OCI-LY1 (cell line): Measurements from ENCODE around the gene FBXO45.

ENCODE experiments used
- H2AFZ ChIP-seq: fragments of 200-600 bp; sonication (generic), shearing (Covaris generic); 2 replicates; pipeline ENCODE4 v1.6.0; 2014; ENCODE audit warnings: antibody characterized with exemption, mild to moderate bottlenecking, low read length
- H3F3A ChIP-seq: fragments of 200-600 bp; sonication (generic), shearing (Covaris generic); 2 replicates; pipeline ENCODE4 v1.6.0; 2014; ENCODE audit warnings: mild to moderate bottlenecking, antibody characterized with exemption, low read length, moderate library complexity; ENCODE audit not compliant: insufficient read depth
- H3K27ac ChIP-seq: fragments of 200-600 bp; sonication (generic); 2 replicates; pipeline ENCODE4 v1.5.1; 2014; ENCODE audit warnings: low read length, mixed run types, mild to moderate bottlenecking, low read depth; ENCODE audit not compliant: poor library complexity, severe bottlenecking
- H3K27me3 ChIP-seq: fragments of 200-600 bp; sonication (generic); 2 replicates; pipeline ENCODE4 v1.6.0; 2014; ENCODE audit warnings: antibody characterized with exemption, mild to moderate bottlenecking, low read length, moderate library complexity; ENCODE audit not compliant: insufficient read depth
- H3K36me3 ChIP-seq: fragments of 200-600 bp; sonication (generic); 2 replicates; pipeline ENCODE4 v1.6.1; 2014; ENCODE audit warnings: mild to moderate bottlenecking, antibody characterized with exemption, low read length, moderate library complexity, mixed read lengths; ENCODE audit not compliant: insufficient read depth
- H3K4me1 ChIP-seq: fragments of 200-600 bp; sonication (generic); 2 replicates; pipeline ENCODE4 v1.5.1; 2014; ENCODE audit warnings: mild to moderate bottlenecking, low read length, moderate library complexity; ENCODE audit not compliant: insufficient read depth, severe bottlenecking
- H3K4me2 ChIP-seq: fragments of 200-600 bp; sonication (generic), shearing (Covaris generic); 2 replicates; pipeline ENCODE4 v1.6.1; 2014; ENCODE audit warnings: low read length
- H3K4me3 ChIP-seq: fragments of 200-600 bp; sonication (generic); 2 replicates; pipeline ENCODE4 v1.5.1; 2014; ENCODE audit warnings: low read length, low read depth, mild to moderate bottlenecking, mixed read lengths; ENCODE audit not compliant: poor library complexity, severe bottlenecking
- H3K79me2 ChIP-seq: fragments of 200-600 bp; shearing (Covaris generic); 2 replicates; pipeline ENCODE4 v1.6.1; 2016; ENCODE audit warnings: mixed run types, low read length, mixed read lengths; ENCODE audit not compliant: insufficient read depth
- H3K9ac ChIP-seq: fragments of 200-600 bp; sonication (generic), shearing (Covaris generic); 2 replicates; pipeline ENCODE4 v1.6.1; 2014; ENCODE audit warnings: mild to moderate bottlenecking, low read length, mixed read lengths
- H3K9me2 ChIP-seq: fragments of 200-600 bp; sonication (generic), shearing (Covaris generic); 2 replicates; pipeline ENCODE4 v1.6.1; 2014; ENCODE audit warnings: low read depth, mild to moderate bottlenecking, low read length, mixed read lengths
- H3K9me3 ChIP-seq: fragments of 200-600 bp; shearing (Covaris generic); 2 replicates; pipeline ENCODE4 v1.6.1; 2014; ENCODE audit warnings: low read length, mixed read lengths
- H4K20me1 ChIP-seq: fragments of 200-600 bp; sonication (generic), shearing (Covaris generic); 2 replicates; pipeline ENCODE4 v1.6.0; 2016; ENCODE audit warnings: mild to moderate bottlenecking, low read length; ENCODE audit not compliant: insufficient read depth
- CTCF ChIP-seq: fragments of 200-600 bp; sonication (generic), shearing (Covaris generic); IDR thresholded peaks from 2 replicates; pipeline ENCODE4 v1.5.1; 2017; ENCODE audit warnings: mild to moderate bottlenecking, antibody characterized with exemption, low read length, moderate library complexity, mixed read lengths
- EZH2 ChIP-seq: fragments of 200-600 bp; sonication (generic), shearing (Covaris generic); IDR thresholded peaks from 2 replicates; pipeline ENCODE4 v1.8.0; 2017; ENCODE audit warnings: borderline replicate concordance, mixed run types, mild to moderate bottlenecking, antibody characterized with exemption, low read length, moderate library complexity, mixed read lengths

The FBXO45 gene

GRCh38 chr3:196553551-196553950 lies 14.9 kb upstream of the FBXO45 start:
- Histone ChIP-seq H3K79me2 (no peaks in the 10 kb centered on the region), H3K4me1 (peaks cover 12% of the 10 kb centered on the region), H3K9me3 (peaks cover 9% of the 10 kb centered on the region; the same call in 1 of the 2 replicates), H3K9ac (no peak overlapping the region), H3K27me3 (no peaks in the 10 kb centered on the region), H2AFZ (no peak overlapping the region), H3K4me3 (no peak overlapping the region), H3K4me2 (no peak overlapping the region), H3K36me3 (no peaks in the 10 kb centered on the region), H3K27ac (no peak overlapping the region), H3F3A (no peaks in the 10 kb centered on the region), H4K20me1 (no peaks in the 10 kb centered on the region), H3K9me2 (no peaks in the 10 kb centered on the region)
- TF ChIP-seq EZH2 (no peak), CTCF (no peak)

GRCh38 chr3:196554205-196554604 lies 14.3 kb upstream of the FBXO45 start:
- peaks cover 12% of the 10 kb centered on the region for H3K4me1 ChIP-seq
- H3F3A ChIP-seq, result no peaks in the 10 kb centered on the region
- no peak overlapping the region for H3K9ac ChIP-seq
- H3K79me2 ChIP-seq, result no peaks in the 10 kb centered on the region
- H3K4me3 ChIP-seq, result no peak overlapping the region
- peak overlapping the region; percentile 26; the same call in 1 of the 2 replicates for H3K4me2 ChIP-seq
- no peak overlapping the region for H2AFZ ChIP-seq
- H3K9me2 ChIP-seq, result no peaks in the 10 kb centered on the region
- H3K27me3 ChIP-seq, result no peaks in the 10 kb centered on the region
- H3K9me3 ChIP-seq, result peaks cover 6% of the 10 kb centered on the region; the same call in 1 of the 2 replicates
- no peaks in the 10 kb centered on the region for H4K20me1 ChIP-seq
- no peaks in the 10 kb centered on the region for H3K36me3 ChIP-seq
- TF ChIP-seq EZH2 (no peak), CTCF (no peak)
- H3K27ac ChIP-seq, result peak overlapping the region; percentile 30

GRCh38 chr3:196555295-196555694 lies 13.2 kb upstream of the FBXO45 start:
- H3K4me3 ChIP-seq, result no peak overlapping the region
- TF ChIP-seq CTCF, result no peak
- TF ChIP-seq EZH2, result no peak
- H3F3A ChIP-seq, result no peaks in the 10 kb centered on the region
- no peaks in the 10 kb centered on the region for H3K9me2 ChIP-seq
- no peak overlapping the region for H2AFZ ChIP-seq
- peaks cover 12% of the 10 kb centered on the region for H3K4me1 ChIP-seq
- H3K27me3 ChIP-seq, result no peaks in the 10 kb centered on the region
- H3K27ac ChIP-seq, result no peak overlapping the region
- H3K9ac ChIP-seq, result no peak overlapping the region
- no peaks in the 10 kb centered on the region for H4K20me1 ChIP-seq
- no peaks in the 10 kb centered on the region for H3K79me2 ChIP-seq
- H3K4me2 ChIP-seq, result no peak overlapping the region
- peaks cover 5% of the 10 kb centered on the region; the same call in 1 of the 2 replicates for H3K36me3 ChIP-seq
- no peaks in the 10 kb centered on the region for H3K9me3 ChIP-seq
